DMS153 (cell line): ENCODE data around the gene LRRC32.
"Not testable (repeated sequence)": the region's sequence is repeated elsewhere in the genome, so short reads cannot be mapped to it uniquely, and the experiment has no call there.

ENCODE experiments used
- DNase-seq: peaks from one replicate; lab custom pipeline; 2025; lab: John Stamatoyannopoulos, UW

LRRC32 gene

GRCh38 chr11:76610871-76611475, 59.6 kb downstream of the LRRC32 start:
- peak; percentile 34 for DNase-seq

GRCh38 chr11:76610371-76610770, 60.2 kb downstream of the LRRC32 start:
- no peak for DNase-seq

- DNase-seq: no peak
Measured at GRCh38 chr11:76609736-76610370, 60.7 kb downstream of the LRRC32 start.

GRCh38 chr11:76608879-76609460, 61.6 kb downstream of the LRRC32 start:
- DNase-seq: not testable (repeated sequence)

GRCh38 chr11:76608228-76608627, 62.3 kb downstream of the LRRC32 start:
- DNase-seq: not testable (repeated sequence)
